GM19467 (cell line): Measurements from ENCODE around the gene RASD1.

Experiments used
- ATAC-seq: cut with Tn5 transposase; IDR thresholded peaks from one replicate; pipeline ENCODE4 v1.9.1; 2021; ENCODE audit warnings: mild to moderate bottlenecking, moderate library complexity; ENCODE audit not compliant: unreplicated experiment

Gene RASD1

GRCh38 chr17:17496189-17497064 lies at the start of gene RASD1:
RASD1 (minus strand) TSS chr17:17496395; CDS start chr17:17496181, 214 bp downstream.
- no peak for ATAC-seq

- ATAC-seq = no peak
Observed at GRCh38 chr17:17545984-17546383, 49.8 kb upstream of the RASD1 start.

GRCh38 chr17:17545031-17545820 lies 49.0 kb upstream of the RASD1 start:
- ATAC-seq = no peak

- no peak for ATAC-seq
Observed at GRCh38 chr17:17542906-17543635, 46.9 kb upstream of the RASD1 start.

GRCh38 chr17:17541640-17542001 lies 45.4 kb upstream of the RASD1 start:
- ATAC-seq = no peak

GRCh38 chr17:17540935-17541639 lies 44.9 kb upstream of the RASD1 start:
- no peak for ATAC-seq

GRCh38 chr17:17540278-17540906 lies 44.2 kb upstream of the RASD1 start:
- ATAC-seq = no peak

GRCh38 chr17:17539591-17539990 lies 43.4 kb upstream of the RASD1 start:
- ATAC-seq = no peak

- no peak for ATAC-seq
Observed at GRCh38 chr17:17538417-17539391, 42.5 kb upstream of the RASD1 start.

GRCh38 chr17:17537311-17538099 lies 41.3 kb upstream of the RASD1 start:
- no peak for ATAC-seq

- ATAC-seq = no peak
Observed at GRCh38 chr17:17536702-17537101, 40.5 kb upstream of the RASD1 start.

GRCh38 chr17:17535957-17536356 lies 39.8 kb upstream of the RASD1 start:
- ATAC-seq = no peak

- ATAC-seq = no peak
Observed at GRCh38 chr17:17533901-17534441, 37.8 kb upstream of the RASD1 start.

- ATAC-seq = no peak
Observed at GRCh38 chr17:17532991-17533390, 36.8 kb upstream of the RASD1 start.

- ATAC-seq = no peak
Observed at GRCh38 chr17:17531156-17531555, 35.0 kb upstream of the RASD1 start.

- ATAC-seq = no peak
Observed at GRCh38 chr17:17528696-17529652, 32.8 kb upstream of the RASD1 start.

- no peak for ATAC-seq
Observed at GRCh38 chr17:17527956-17528500, 31.8 kb upstream of the RASD1 start.
